Fibroblast of mammary gland (primary cell): Measurements from ENCODE around the gene CTXN1.

Source experiments
- DNase-seq: peaks from one replicate; pipeline ENCODE4 v3.0.0-alpha.2; 2010; ENCODE audit warnings: low read depth
- H3K4me3 ChIP-seq: 2 replicates; pipeline ENCODE4 v1.5.1; 2011; ENCODE audit warnings: low read depth, mild to moderate bottlenecking, low read length, moderate library complexity; ENCODE audit not compliant: control insufficient read depth
- TF ChIP-seq, protein P1 (sequence below): conservative IDR thresholded peaks from 2 replicates; pipeline ENCODE4 v1.5.1; 2011; ENCODE audit warnings: low read depth, low read length, inconsistent platforms; ENCODE audit not compliant: control insufficient read depth, insufficient read depth

CTXN1 gene

DNA sequence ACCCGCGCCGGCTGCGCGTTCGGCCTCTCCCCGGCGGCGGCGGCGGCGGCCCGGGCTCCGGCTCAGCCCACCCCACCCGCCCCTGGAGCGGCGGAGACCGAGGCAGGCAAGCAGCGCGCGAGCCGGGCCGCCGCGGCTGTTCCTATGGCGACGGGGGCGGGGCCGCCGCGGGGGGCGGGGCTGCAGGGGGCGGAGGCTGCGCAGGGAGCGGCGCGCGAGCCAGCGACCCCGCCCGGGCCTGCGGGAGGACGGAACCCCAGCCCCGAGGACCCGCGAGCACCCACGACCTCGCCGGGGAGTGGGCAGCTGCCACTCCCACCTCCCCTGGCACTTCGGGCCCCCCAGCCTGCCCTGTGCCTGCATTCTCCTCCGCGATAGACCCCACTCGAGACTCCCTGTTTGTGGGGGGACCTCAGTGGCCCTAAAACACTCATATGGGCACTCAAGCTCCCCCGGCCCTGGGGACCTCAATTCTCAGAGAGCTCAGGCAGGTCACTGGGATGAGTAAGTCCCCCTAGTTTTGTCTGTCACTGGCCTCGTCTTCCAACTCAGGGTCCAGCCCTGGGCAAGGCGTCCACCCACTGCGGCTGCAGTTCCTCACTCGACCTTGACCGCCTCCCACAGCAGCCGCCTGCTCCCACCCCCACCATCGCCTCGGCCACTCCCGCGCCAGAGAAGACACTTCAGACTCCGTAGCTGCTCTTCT lies at the start of gene CTXN1:
Gene CTXN1 (minus strand): TSS at position 115 of the 706 bp plus-strand sequence. CDS start 597 bp downstream, outside the sequence.
- DNase-seq = peak; percentile 36
- H3K4me3 ChIP-seq = peak within 1 kb of the TSS; percentile 39
- TF ChIP-seq, protein P1, sequence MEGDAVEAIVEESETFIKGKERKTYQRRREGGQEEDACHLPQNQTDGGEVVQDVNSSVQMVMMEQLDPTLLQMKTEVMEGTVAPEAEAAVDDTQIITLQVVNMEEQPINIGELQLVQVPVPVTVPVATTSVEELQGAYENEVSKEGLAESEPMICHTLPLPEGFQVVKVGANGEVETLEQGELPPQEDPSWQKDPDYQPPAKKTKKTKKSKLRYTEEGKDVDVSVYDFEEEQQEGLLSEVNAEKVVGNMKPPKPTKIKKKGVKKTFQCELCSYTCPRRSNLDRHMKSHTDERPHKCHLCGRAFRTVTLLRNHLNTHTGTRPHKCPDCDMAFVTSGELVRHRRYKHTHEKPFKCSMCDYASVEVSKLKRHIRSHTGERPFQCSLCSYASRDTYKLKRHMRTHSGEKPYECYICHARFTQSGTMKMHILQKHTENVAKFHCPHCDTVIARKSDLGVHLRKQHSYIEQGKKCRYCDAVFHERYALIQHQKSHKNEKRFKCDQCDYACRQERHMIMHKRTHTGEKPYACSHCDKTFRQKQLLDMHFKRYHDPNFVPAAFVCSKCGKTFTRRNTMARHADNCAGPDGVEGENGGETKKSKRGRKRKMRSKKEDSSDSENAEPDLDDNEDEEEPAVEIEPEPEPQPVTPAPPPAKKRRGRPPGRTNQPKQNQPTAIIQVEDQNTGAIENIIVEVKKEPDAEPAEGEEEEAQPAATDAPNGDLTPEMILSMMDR = no peak

DNA sequence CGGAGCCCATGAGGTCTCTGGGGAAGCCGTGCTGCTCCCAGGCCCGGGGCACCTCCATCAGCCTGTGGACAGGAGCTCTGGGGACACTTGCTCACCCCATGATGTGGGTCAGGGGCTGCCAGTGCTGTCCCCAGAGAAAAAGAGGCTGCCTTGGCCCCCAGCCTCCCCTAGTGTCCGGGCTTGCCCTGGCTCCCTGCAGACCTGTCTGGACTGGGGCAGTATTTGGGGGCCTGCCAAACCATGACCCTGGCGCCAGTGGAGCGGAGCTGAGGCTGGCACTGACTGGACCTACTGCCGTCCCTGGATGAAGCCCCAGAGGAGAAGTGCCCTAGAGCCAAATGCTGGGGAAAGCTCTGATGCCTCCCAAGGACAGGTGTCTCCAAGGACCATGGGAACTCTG lies 49.1 kb upstream of the CTXN1 start:
- TF ChIP-seq, protein P1 = no peak
- no peak overlapping the region for H3K4me3 ChIP-seq
- no peak for DNase-seq

- TF ChIP-seq, protein P1 = no peak
- no peak overlapping the region for H3K4me3 ChIP-seq
- DNase-seq = no peak
Measured at GRCh38 chr19:7973883-7974282, 47.9 kb upstream of the CTXN1 start.

GRCh38 chr19:7971553-7972520 lies 45.9 kb upstream of the CTXN1 start:
- TF ChIP-seq, protein P1 = no peak
- no peak overlapping the region for H3K4me3 ChIP-seq
- no peak for DNase-seq

DNA sequence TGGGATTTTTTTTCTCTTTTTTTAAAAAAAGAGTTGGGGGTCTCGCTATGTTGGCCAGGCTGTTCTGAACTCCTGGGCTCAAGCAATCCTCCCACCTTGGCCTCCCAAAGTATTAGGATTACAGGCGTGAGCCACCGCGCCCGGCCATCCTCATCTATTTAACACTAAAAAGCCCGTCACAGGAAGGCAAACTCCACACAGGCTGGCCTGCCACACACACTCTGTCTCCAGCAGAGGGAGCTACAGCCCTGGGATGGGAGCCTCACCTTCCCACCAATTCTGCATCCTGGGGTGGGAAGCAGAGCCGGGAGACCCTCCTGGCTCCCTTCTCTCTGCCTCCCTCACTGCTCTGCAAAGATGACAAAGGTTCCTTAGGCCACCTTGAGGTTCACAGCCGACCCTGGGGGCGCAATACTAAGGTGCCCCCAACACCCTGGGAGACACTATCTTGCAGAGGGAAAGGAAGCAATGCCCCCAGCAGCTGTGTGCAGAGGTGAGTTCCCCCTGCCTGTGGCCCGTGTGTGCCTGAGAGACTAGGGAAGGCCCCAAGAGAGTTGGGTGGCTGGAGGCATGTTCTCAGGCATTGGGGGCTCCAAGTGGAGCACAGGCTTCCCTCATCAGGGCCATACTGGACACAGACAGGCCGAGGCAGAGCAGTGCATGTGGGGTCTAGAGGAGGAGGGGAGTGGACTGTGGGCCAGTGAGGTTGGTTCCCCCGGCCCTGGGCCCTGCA lies 44.9 kb upstream of the CTXN1 start:
- no peak overlapping the region for H3K4me3 ChIP-seq
- DNase-seq = peak; percentile 52
- TF ChIP-seq, protein P1 = peak; percentile 78

- no peak overlapping the region for H3K4me3 ChIP-seq
- no peak for DNase-seq
- TF ChIP-seq, protein P1 = no peak
Measured at GRCh38 chr19:7969555-7969939, 43.6 kb upstream of the CTXN1 start.
